HCT116 (cell line): ENCODE data around the gene LGALS12. TPM values are rescaled to one million over a fixed set of nuclear protein-coding genes. Genes with fewer than 3 reads are reported as not detected.
"Not testable (repeated sequence)": the region's sequence is repeated elsewhere in the genome, so short reads cannot be mapped to it uniquely, and the experiment has no call there.

ENCODE experiments used
- ATAC-seq: fragments of 200-7000 bp; cut with Tn5 transposase; 2 replicates; pipeline ENCODE4 v1.9.1; 2020; ENCODE audit warnings: mild to moderate bottlenecking, moderate library complexity
- BruUV-seq: library from RNA; stranded (reverse); fragments of 400-500 nt; replicated peaks from 2 replicates; lab custom pipeline; 2021; lab: Mats Ljungman, UMichigan
- CTCF ChIA-PET: fragments of 300-600 bp; sonication (Branson Sonifier 250); formaldehyde crosslinking; loops from one replicate; lab custom pipeline; 2021; ENCODE audit warnings: antibody characterized with exemption; lab: Charles Lee
- POLR2A ChIA-PET: fragments of 300-600, 350-600 bp; sonication (Branson Sonifier 250); formaldehyde crosslinking; loops from one replicate; lab custom pipeline; 2021; ENCODE audit warnings: antibody characterized with exemption; lab: Charles Lee
- RAD21 ChIA-PET, 2 experiments: fragments of 300-600 bp; sonication (Branson Sonifier 250); formaldehyde crosslinking; loops; one replicate each; lab custom pipeline; 2023; ENCODE audit warnings: low total read pairs in 2 of 2; ENCODE audit not compliant: uncharacterized antibody in 2 of 2, unreplicated experiment in 2 of 2, low non-redundant PET in 1 of 2; lab: Charles Lee
- DNase-seq: peaks from one replicate; pipeline ENCODE4 v3.0.0-alpha.2; 2010; ENCODE audit warnings: low read depth, low spot score
- H2AFZ ChIP-seq: fragments of 200-600 bp; shearing (Covaris generic), sonication (generic); 2 replicates; pipeline ENCODE4 v1.6.1; 2017; ENCODE audit warnings: low read depth, mixed run types, mixed read lengths, antibody characterized with exemption, low read length; ENCODE audit not compliant: poor library complexity, severe bottlenecking
- H3K27ac ChIP-seq: 2 replicates; pipeline ENCODE4 v1.5.1; 2012; ENCODE audit warnings: low read depth, low read length
- H3K27me3 ChIP-seq: fragments of 200-600 bp; sonication (generic); 2 replicates; pipeline ENCODE4 v1.6.1; 2016; ENCODE audit warnings: mixed run types, low read length, mixed read lengths; ENCODE audit not compliant: insufficient read depth
- H3K36me3 ChIP-seq, 2 experiments: fragments of 200-500 bp in 1 of 2; fragments of 200-600 bp in 1 of 2; sonication (Bioruptor generic) in 1 of 2; sonication (generic) in 1 of 2; 2 replicates each; pipeline versions ENCODE4 v1.5.1 to v1.6.1; 2014 to 2016; ENCODE audit warnings: low read length in 2 of 2, inconsistent platforms in 1 of 2, mixed read lengths in 1 of 2, mixed run types in 1 of 2; ENCODE audit not compliant: insufficient read depth in 2 of 2, control insufficient read depth in 1 of 2
- H3K4me1 ChIP-seq, 2 experiments: fragments of 200-600 bp in 1 of 2; sonication (generic) in 1 of 2; 2 replicates each; pipeline versions ENCODE4 v1.5.1 to v1.6.1; 2012 to 2017; ENCODE audit warnings: low read length in 2 of 2, inconsistent platforms in 1 of 2, mild to moderate bottlenecking in 1 of 2, mixed read lengths in 1 of 2, mixed run types in 1 of 2, moderate library complexity in 1 of 2; ENCODE audit not compliant: insufficient read depth in 2 of 2, control insufficient read depth in 1 of 2
- H3K4me2 ChIP-seq: fragments of 200-600 bp; sonication (generic); 2 replicates; pipeline ENCODE4 v1.6.1; 2017; ENCODE audit warnings: mixed run types, low read length, mixed read lengths
- H3K4me3 ChIP-seq, 2 experiments: fragments of 200-600 bp in 1 of 2; sonication (generic) in 1 of 2; replicated peaks in 1 of 2; 2 replicates each; pipeline ENCODE4 v1.5.1; 2011 to 2016; ENCODE audit warnings: low read length in 2 of 2, control low read depth in 1 of 2, low read depth in 1 of 2, mild to moderate bottlenecking in 1 of 2, mixed read lengths in 1 of 2, mixed run types in 1 of 2
- H3K79me2 ChIP-seq: fragments of 200-600 bp; sonication (generic); 2 replicates; pipeline ENCODE4 v1.6.1; 2017; ENCODE audit warnings: mild to moderate bottlenecking, mixed run types, low read length, moderate library complexity, mixed read lengths; ENCODE audit not compliant: insufficient read depth
- H3K9ac ChIP-seq: fragments of 200-600 bp; sonication (generic); 2 replicates; pipeline ENCODE4 v1.6.1; 2016; ENCODE audit warnings: low read length, mixed read lengths
- H3K9me2 ChIP-seq: fragments of 200-600 bp; sonication (generic), shearing (Covaris generic); 2 replicates; pipeline ENCODE4 v1.6.1; 2017; ENCODE audit warnings: mixed run types, mild to moderate bottlenecking, moderate library complexity; ENCODE audit not compliant: insufficient read depth
- H3K9me3 ChIP-seq, 2 experiments: fragments of 200-500 bp in 1 of 2; fragments of 200-600 bp in 1 of 2; sonication (Bioruptor generic) in 1 of 2; sonication (generic) in 1 of 2; 2 replicates each; pipeline ENCODE4 v1.6.1; 2014 to 2017; ENCODE audit warnings: low read length in 2 of 2, mixed read lengths in 2 of 2, inconsistent platforms in 1 of 2, low read depth in 1 of 2, mild to moderate bottlenecking in 1 of 2, mixed run types in 1 of 2, moderate library complexity in 1 of 2; ENCODE audit not compliant: control insufficient read depth in 1 of 2, insufficient read depth in 1 of 2
- H4K20me1 ChIP-seq: fragments of 200-600 bp; sonication (generic), shearing (Covaris generic); 2 replicates; pipeline ENCODE4 v1.6.1; 2017; ENCODE audit warnings: mixed run types, mild to moderate bottlenecking, moderate library complexity; ENCODE audit not compliant: insufficient read depth
- ELF1 ChIP-seq: IDR thresholded peaks from 2 replicates; pipeline ENCODE4 v1.6.1; 2012; ENCODE audit warnings: low read depth, borderline replicate concordance
- EZH2 ChIP-seq: fragments of 200-600 bp; sonication (generic); IDR thresholded peaks from 2 replicates; pipeline ENCODE4 v1.6.1; 2017; ENCODE audit warnings: antibody characterized with exemption, mixed run types
- FOSL1 ChIP-seq: IDR thresholded peaks from 2 replicates; pipeline ENCODE4 v1.6.1; 2012; ENCODE audit warnings: low read depth
- JUND ChIP-seq: IDR thresholded peaks from 2 replicates; pipeline ENCODE4 v1.6.1; 2012
- POLR2AphosphoS5 ChIP-seq: IDR thresholded peaks from 2 replicates; pipeline ENCODE4 v1.6.1; 2011; ENCODE audit warnings: mild to moderate bottlenecking, low read depth, low read length, moderate library complexity
- RAD21 ChIP-seq: IDR thresholded peaks from 2 replicates; pipeline ENCODE4 v1.6.1; 2012; ENCODE audit warnings: low read depth, mild to moderate bottlenecking
- SRF ChIP-seq: IDR thresholded peaks from 2 replicates; pipeline ENCODE4 v1.6.1; 2012; ENCODE audit warnings: low read depth
- TCF7L2 ChIP-seq: IDR thresholded peaks from 2 replicates; pipeline ENCODE4 v1.7.0; 2011; ENCODE audit warnings: borderline replicate concordance, inconsistent platforms; ENCODE audit not compliant: insufficient read depth, insufficient read length; ENCODE audit errors: extremely low read depth
- ZFX ChIP-seq: fragments of 450-650 bp; IDR thresholded peaks from 2 replicates; pipeline ENCODE4 v1.6.1; 2017
- intact Hi-C: fragments of 100-400 bp; cut with micrococcal nuclease; formaldehyde crosslinking; loops from 2 replicates; pipeline ENCODE4 v1.10.0; 2022
- total RNA-seq: library from RNA; stranded (reverse); gene quantifications from one replicate; pipeline ENCODE4 v1.2.1, GENCODE V29; 2021; ENCODE audit not compliant: unreplicated experiment
- TF ChIP-seq, protein P1 (sequence below): IDR thresholded peaks from 2 replicates; pipeline ENCODE4 v1.6.1; 2012; ENCODE audit warnings: low read depth

LGALS12 gene
- total RNA-seq, 1 experiment from 2014 or later, result not detected

- H2AFZ ChIP-seq, result no peak overlapping the region
- H3K9ac ChIP-seq, result no peak overlapping the region
- peaks cover 0 to 8% of the 10 kb centered on the region in 2 experiments; a peak in 2 of 4 replicates for H3K4me1 ChIP-seq
- ChIA-PET CTCF (no interaction called here), RAD21 (no interaction called here), POLR2A (no interaction called here)
- no peaks in the 10 kb centered on the region for H3K9me2 ChIP-seq
- no peak overlapping the region for H3K27ac ChIP-seq
- no peaks in the 10 kb centered on the region for H3K36me3 ChIP-seq
- intact Hi-C loops, result no loop called here
- no TSS peak for BruUV-seq
- H3K4me2 ChIP-seq, result no peak overlapping the region
- DNase-seq (no peak), ATAC-seq (no peak)
- no peaks in the 10 kb centered on the region; the same call in 1 of the 2 replicates for H3K27me3 ChIP-seq
- H3K79me2 ChIP-seq, result no peaks in the 10 kb centered on the region
- H3K9me3 ChIP-seq, result no peaks in the 10 kb centered on the region
- H3K4me3 ChIP-seq, result no peak overlapping the region
- no peaks in the 10 kb centered on the region for H4K20me1 ChIP-seq
- TF ChIP-seq TCF7L2 (no peak), EZH2 (no peak), ELF1 (no peak), FOSL1 (no peak), JUND (no peak), POLR2AphosphoS5 (no peak), ZFX (no peak), SRF (no peak), RAD21 (no peak)
- TF ChIP-seq, protein P1, sequence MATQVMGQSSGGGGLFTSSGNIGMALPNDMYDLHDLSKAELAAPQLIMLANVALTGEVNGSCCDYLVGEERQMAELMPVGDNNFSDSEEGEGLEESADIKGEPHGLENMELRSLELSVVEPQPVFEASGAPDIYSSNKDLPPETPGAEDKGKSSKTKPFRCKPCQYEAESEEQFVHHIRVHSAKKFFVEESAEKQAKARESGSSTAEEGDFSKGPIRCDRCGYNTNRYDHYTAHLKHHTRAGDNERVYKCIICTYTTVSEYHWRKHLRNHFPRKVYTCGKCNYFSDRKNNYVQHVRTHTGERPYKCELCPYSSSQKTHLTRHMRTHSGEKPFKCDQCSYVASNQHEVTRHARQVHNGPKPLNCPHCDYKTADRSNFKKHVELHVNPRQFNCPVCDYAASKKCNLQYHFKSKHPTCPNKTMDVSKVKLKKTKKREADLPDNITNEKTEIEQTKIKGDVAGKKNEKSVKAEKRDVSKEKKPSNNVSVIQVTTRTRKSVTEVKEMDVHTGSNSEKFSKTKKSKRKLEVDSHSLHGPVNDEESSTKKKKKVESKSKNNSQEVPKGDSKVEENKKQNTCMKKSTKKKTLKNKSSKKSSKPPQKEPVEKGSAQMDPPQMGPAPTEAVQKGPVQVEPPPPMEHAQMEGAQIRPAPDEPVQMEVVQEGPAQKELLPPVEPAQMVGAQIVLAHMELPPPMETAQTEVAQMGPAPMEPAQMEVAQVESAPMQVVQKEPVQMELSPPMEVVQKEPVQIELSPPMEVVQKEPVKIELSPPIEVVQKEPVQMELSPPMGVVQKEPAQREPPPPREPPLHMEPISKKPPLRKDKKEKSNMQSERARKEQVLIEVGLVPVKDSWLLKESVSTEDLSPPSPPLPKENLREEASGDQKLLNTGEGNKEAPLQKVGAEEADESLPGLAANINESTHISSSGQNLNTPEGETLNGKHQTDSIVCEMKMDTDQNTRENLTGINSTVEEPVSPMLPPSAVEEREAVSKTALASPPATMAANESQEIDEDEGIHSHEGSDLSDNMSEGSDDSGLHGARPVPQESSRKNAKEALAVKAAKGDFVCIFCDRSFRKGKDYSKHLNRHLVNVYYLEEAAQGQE, result no peak
- TF ChIP-seq, all 23 proteins: peak for 0
Observed at GRCh38 chr11:63530021-63530420, 24.1 kb downstream of the LGALS12 start.

GRCh38 chr11:63531074-63531792 is 25.3 kb downstream of the LGALS12 start:
- CTCF ChIA-PET, H4K20me1 ChIP-seq: not testable (repeated sequence)

More at GRCh38 chr11:63531074-63531792, 25.3 kb downstream of the LGALS12 start:
- H3K9ac ChIP-seq, POLR2A ChIA-PET, H2AFZ ChIP-seq, H3K79me2 ChIP-seq, H3K27me3 ChIP-seq, H3K36me3 ChIP-seq, RAD21 ChIA-PET, H3K4me3 ChIP-seq, H3K4me1 ChIP-seq, H3K27ac ChIP-seq, H3K9me2 ChIP-seq, intact Hi-C loops, H3K9me3 ChIP-seq, BruUV-seq: not testable (repeated sequence)
- ATAC-seq, result peak; percentile 70
- peak; percentile 0 for DNase-seq
- H3K4me2 ChIP-seq, result peak overlapping the region; percentile 52
